ENCODE data around the gene DIAPH2. TPM values are rescaled to one million over a fixed set of nuclear protein-coding genes. Genes with fewer than 3 reads are reported as not detected.

The DIAPH2 gene
- total and polyA plus RNA-seq, 2 donors (not counting 1 experiment from before 2014, with no cell fraction given) = 4.2 to 32.4 TPM

GRCh38 chrX:96692890-96693289 lies 8.2 kb downstream of the DIAPH2 start:
- Histone ChIP-seq H3K9ac (ENCODE audit: low read length) (no peak overlapping the region), H3K4me1 (ENCODE audit: control insufficient read depth in 2 of 2, insufficient read depth in 2 of 2, low read length in 2 of 2) (no peaks in the 10 kb centered on the region), H3K36me3 (replicated peaks in 1 of 2; ENCODE audit: control extremely low read depth in 1 of 2, control insufficient read depth in 1 of 2, extremely low read depth in 1 of 2, insufficient read depth in 2 of 2, low read length in 1 of 2) (no peaks in the 10 kb centered on the region), H4K20me1 (ENCODE audit: control insufficient read depth, insufficient read depth, low read length, poor library complexity, severe bottlenecking) (no peaks in the 10 kb centered on the region), H3K9me3 (ENCODE audit: control extremely low read depth in 1 of 3, control insufficient read depth in 2 of 3, insufficient read depth in 1 of 3, low read length in 2 of 3) (no peaks in the 10 kb centered on the region), H3K27ac (ENCODE audit: low read length in 2 of 2) (no peak overlapping the region), H3K4me3 (ENCODE audit: control extremely low read depth in 1 of 5, extremely low read depth in 1 of 5, insufficient read depth in 1 of 5, low read depth in 2 of 5, low read length in 4 of 5) (no peak overlapping the region), H3K27me3 (replicated peaks in 1 of 4; ENCODE audit: control extremely low read depth in 1 of 4, control insufficient read depth in 3 of 4, insufficient read depth in 4 of 4, low read length in 3 of 4) (no peaks in the 10 kb centered on the region), H3K79me2 (ENCODE audit: control insufficient read depth, insufficient read depth, low read length) (no peaks in the 10 kb centered on the region), H2AFZ (ENCODE audit: insufficient read depth, low read depth, low read length, poor library complexity, severe bottlenecking) (no peak overlapping the region), H3K4me2 (replicated peaks; ENCODE audit: low read depth, low read length, poor library complexity, severe bottlenecking) (no peak overlapping the region)
- intact Hi-C loops (cut with micrococcal nuclease) = no loop called here
- Mint-ChIP-seq H3K4me3 (no peak overlapping the region), H3K27ac (no peak overlapping the region), H3K27me3 (no peaks in the 10 kb centered on the region), H3K9me3 (ENCODE audit: insufficient read depth) (no peaks in the 10 kb centered on the region), H3K4me1 (peaks cover 4% of the 10 kb centered on the region)
- ChIA-PET POLR2A (no interaction called here), CTCF (no interaction called here)
- no peak for ATAC-seq (ENCODE audit: low read depth)
- TF ChIP-seq CTCF (IDR thresholded peaks at IDR 0.05) (no peak), EZH2 (IDR thresholded peaks at IDR 0.05; ENCODE audit: borderline replicate concordance, insufficient read depth, low read depth, low read length, poor library complexity, severe bottlenecking) (no peak)
- no peak for DNase-seq

GRCh38 chrX:96693407-96693806 lies 8.8 kb downstream of the DIAPH2 start:
- no CpG with 5 or more reads among the region's 6 CpGs for WGBS (ENCODE audit: insufficient coverage)

More at GRCh38 chrX:96693407-96693806, 8.8 kb downstream of the DIAPH2 start:
- H4K20me1 ChIP-seq (ENCODE audit: control insufficient read depth, insufficient read depth, low read length, poor library complexity, severe bottlenecking) = no peaks in the 10 kb centered on the region
- no peaks in the 10 kb centered on the region for H3K4me1 ChIP-seq (ENCODE audit: control insufficient read depth in 2 of 2, insufficient read depth in 2 of 2, low read length in 2 of 2)
- H3K27me3 Mint-ChIP-seq = no peaks in the 10 kb centered on the region
- H3K27ac Mint-ChIP-seq = no peak overlapping the region
- no peaks in the 10 kb centered on the region for H3K27me3 ChIP-seq (replicated peaks in 1 of 4; ENCODE audit: control extremely low read depth in 1 of 4, control insufficient read depth in 3 of 4, insufficient read depth in 4 of 4, low read length in 3 of 4)
- no peak overlapping the region for H3K4me3 Mint-ChIP-seq
- no peak overlapping the region for H3K4me3 ChIP-seq (ENCODE audit: control extremely low read depth in 1 of 5, extremely low read depth in 1 of 5, insufficient read depth in 1 of 5, low read depth in 2 of 5, low read length in 4 of 5)
- H3K9me3 ChIP-seq (ENCODE audit: control extremely low read depth in 1 of 3, control insufficient read depth in 2 of 3, insufficient read depth in 1 of 3, low read length in 2 of 3) = no peaks in the 10 kb centered on the region
- no peak overlapping the region for H3K27ac ChIP-seq (ENCODE audit: low read length in 2 of 2)
- no peak overlapping the region for H3K4me2 ChIP-seq (replicated peaks; ENCODE audit: low read depth, low read length, poor library complexity, severe bottlenecking)
- no peak overlapping the region for H3K9ac ChIP-seq (ENCODE audit: low read length)
- intact Hi-C loops (cut with micrococcal nuclease) = no loop called here
- no peak for TF ChIP-seq EZH2 (IDR thresholded peaks at IDR 0.05; ENCODE audit: borderline replicate concordance, insufficient read depth, low read depth, low read length, poor library complexity, severe bottlenecking)
- TF ChIP-seq CTCF (IDR thresholded peaks at IDR 0.05) = no peak
- DNase-seq (no peak), ATAC-seq (ENCODE audit: low read depth) (no peak)
- no peaks in the 10 kb centered on the region for H3K79me2 ChIP-seq (ENCODE audit: control insufficient read depth, insufficient read depth, low read length)
- no peak overlapping the region for H2AFZ ChIP-seq (ENCODE audit: insufficient read depth, low read depth, low read length, poor library complexity, severe bottlenecking)
- ChIA-PET CTCF (no interaction called here), POLR2A (no interaction called here)
- peaks cover 7% of the 10 kb centered on the region for H3K4me1 Mint-ChIP-seq
- no peaks in the 10 kb centered on the region for H3K9me3 Mint-ChIP-seq (ENCODE audit: insufficient read depth)
- no peaks in the 10 kb centered on the region for H3K36me3 ChIP-seq (replicated peaks in 1 of 2; ENCODE audit: control extremely low read depth in 1 of 2, control insufficient read depth in 1 of 2, extremely low read depth in 1 of 2, insufficient read depth in 2 of 2, low read length in 1 of 2)

Data from B cell (primary cell).